ENCODE results near the gene C19orf67. TPM values are rescaled to one million over a fixed set of nuclear protein-coding genes. Genes with fewer than 3 reads are reported as not detected.

C19orf67 gene
- total and polyA plus RNA-seq, 2 of the 13 experiments (the other 11 are each of a cell fraction or from before 2014, with no cell fraction given) = 0.11 to 0.32 TPM

- TF ChIP-seq GMEB1 (CRISPR knock-in tag; IDR thresholded peaks at IDR 0.05; ENCODE audit: borderline replicate concordance) (peak; percentile 61; the same call in 1 of the 2 replicates), PAX8 (CRISPR knock-in tag; IDR thresholded peaks at IDR 0.05; ENCODE audit: borderline replicate concordance) (no peak), HOXD1 (CRISPR knock-in tag; IDR thresholded peaks at IDR 0.05) (no peak), ZNF598 (CRISPR knock-in tag; IDR thresholded peaks at IDR 0.05; ENCODE audit: borderline replicate concordance) (no peak), SSRP1 (CRISPR knock-in tag; IDR thresholded peaks at IDR 0.05) (0 out of 2 replicates have a peak, but pooled peaks have one; percentile 57), MED8 (CRISPR knock-in tag; IDR thresholded peaks at IDR 0.05; ENCODE audit: insufficient replicate concordance) (peak; percentile 30), GABPB1 (CRISPR knock-in tag; IDR thresholded peaks at IDR 0.05) (peak; percentile 1; the same call in 1 of the 2 replicates), RELA (CRISPR knock-in tag; IDR thresholded peaks at IDR 0.05) (0 out of 2 replicates have a peak, but pooled peaks have one; percentile 13), KDM3A (CRISPR knock-in tag; IDR thresholded peaks at IDR 0.05; ENCODE audit: low read depth) (no peak), YEATS2 (CRISPR knock-in tag; IDR thresholded peaks at IDR 0.05; ENCODE audit: borderline replicate concordance) (peak; percentile 57; the same call in 1 of the 2 replicates), RAD21 (CRISPR knock-in tag; IDR thresholded peaks at IDR 0.05) (peak; percentile 54; the same call in 1 of the 2 replicates), ZNF367 (CRISPR knock-in tag; IDR thresholded peaks at IDR 0.05; ENCODE audit: borderline replicate concordance) (no peak), ZSCAN20 (CRISPR knock-in tag; IDR thresholded peaks at IDR 0.05; ENCODE audit: borderline replicate concordance) (no peak), IKZF5 (CRISPR knock-in tag; IDR thresholded peaks at IDR 0.05) (peak; percentile 39; the same call in 1 of the 2 replicates), ZBTB7A (CRISPR knock-in tag; IDR thresholded peaks at IDR 0.05) (peak; percentile 59), SOX5 (CRISPR knock-in tag; IDR thresholded peaks at IDR 0.05; ENCODE audit: borderline replicate concordance) (no peak)
- TF ChIP-seq, protein P1, sequence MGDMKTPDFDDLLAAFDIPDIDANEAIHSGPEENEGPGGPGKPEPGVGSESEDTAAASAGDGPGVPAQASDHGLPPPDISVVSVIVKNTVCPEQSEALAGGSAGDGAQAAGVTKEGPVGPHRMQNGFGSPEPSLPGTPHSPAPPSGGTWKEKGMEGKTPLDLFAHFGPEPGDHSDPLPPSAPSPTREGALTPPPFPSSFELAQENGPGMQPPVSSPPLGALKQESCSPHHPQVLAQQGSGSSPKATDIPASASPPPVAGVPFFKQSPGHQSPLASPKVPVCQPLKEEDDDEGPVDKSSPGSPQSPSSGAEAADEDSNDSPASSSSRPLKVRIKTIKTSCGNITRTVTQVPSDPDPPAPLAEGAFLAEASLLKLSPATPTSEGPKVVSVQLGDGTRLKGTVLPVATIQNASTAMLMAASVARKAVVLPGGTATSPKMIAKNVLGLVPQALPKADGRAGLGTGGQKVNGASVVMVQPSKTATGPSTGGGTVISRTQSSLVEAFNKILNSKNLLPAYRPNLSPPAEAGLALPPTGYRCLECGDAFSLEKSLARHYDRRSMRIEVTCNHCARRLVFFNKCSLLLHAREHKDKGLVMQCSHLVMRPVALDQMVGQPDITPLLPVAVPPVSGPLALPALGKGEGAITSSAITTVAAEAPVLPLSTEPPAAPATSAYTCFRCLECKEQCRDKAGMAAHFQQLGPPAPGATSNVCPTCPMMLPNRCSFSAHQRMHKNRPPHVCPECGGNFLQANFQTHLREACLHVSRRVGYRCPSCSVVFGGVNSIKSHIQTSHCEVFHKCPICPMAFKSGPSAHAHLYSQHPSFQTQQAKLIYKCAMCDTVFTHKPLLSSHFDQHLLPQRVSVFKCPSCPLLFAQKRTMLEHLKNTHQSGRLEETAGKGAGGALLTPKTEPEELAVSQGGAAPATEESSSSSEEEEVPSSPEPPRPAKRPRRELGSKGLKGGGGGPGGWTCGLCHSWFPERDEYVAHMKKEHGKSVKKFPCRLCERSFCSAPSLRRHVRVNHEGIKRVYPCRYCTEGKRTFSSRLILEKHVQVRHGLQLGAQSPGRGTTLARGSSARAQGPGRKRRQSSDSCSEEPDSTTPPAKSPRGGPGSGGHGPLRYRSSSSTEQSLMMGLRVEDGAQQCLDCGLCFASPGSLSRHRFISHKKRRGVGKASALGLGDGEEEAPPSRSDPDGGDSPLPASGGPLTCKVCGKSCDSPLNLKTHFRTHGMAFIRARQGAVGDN (CRISPR knock-in tag; IDR thresholded peaks at IDR 0.05) = peak; percentile 90
Measured at GRCh38 chr19:14118165-14119051, 32.8 kb upstream of the C19orf67 start (continued).
